GM12801 (cell line): ENCODE results near the gene L3MBTL4.

Experiments used
- TF ChIP-seq, protein P1 (sequence below): IDR thresholded peaks from one replicate; pipeline ENCODE4 v1.5.1; 2011; ENCODE audit warnings: control low read depth; ENCODE audit not compliant: insufficient read length; ENCODE audit errors: extremely low read depth

The L3MBTL4 gene

GRCh38 chr18:6088432-6088831, 326.3 kb downstream of the L3MBTL4 start:
- TF ChIP-seq, protein P1, sequence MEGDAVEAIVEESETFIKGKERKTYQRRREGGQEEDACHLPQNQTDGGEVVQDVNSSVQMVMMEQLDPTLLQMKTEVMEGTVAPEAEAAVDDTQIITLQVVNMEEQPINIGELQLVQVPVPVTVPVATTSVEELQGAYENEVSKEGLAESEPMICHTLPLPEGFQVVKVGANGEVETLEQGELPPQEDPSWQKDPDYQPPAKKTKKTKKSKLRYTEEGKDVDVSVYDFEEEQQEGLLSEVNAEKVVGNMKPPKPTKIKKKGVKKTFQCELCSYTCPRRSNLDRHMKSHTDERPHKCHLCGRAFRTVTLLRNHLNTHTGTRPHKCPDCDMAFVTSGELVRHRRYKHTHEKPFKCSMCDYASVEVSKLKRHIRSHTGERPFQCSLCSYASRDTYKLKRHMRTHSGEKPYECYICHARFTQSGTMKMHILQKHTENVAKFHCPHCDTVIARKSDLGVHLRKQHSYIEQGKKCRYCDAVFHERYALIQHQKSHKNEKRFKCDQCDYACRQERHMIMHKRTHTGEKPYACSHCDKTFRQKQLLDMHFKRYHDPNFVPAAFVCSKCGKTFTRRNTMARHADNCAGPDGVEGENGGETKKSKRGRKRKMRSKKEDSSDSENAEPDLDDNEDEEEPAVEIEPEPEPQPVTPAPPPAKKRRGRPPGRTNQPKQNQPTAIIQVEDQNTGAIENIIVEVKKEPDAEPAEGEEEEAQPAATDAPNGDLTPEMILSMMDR = no peak

DNA sequence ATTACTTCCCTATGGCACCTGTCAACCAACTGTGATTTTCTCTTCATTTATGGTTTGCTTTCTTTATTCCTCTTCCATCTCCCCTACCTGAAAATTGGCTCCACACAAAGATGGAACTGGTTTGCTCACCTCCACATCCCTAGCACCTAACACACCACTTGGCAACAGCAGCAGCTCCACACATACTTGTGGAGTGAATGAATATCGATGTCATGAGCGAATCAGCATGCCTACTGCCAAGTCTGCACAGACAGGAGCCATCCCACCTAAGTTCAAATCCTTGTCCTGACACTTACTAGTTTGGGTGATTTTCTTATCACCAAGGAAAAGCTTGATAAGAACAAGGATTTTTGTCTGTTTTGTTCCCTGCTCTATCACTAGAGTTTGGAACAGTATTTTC, 328.0 kb downstream of the L3MBTL4 start:
- TF ChIP-seq, protein P1 = no peak

GRCh38 chr18:6079406-6079805, 335.3 kb downstream of the L3MBTL4 start:
- TF ChIP-seq, protein P1 = no peak

- TF ChIP-seq, protein P1 = no peak
Measured at GRCh38 chr18:6078877-6079276, 335.8 kb downstream of the L3MBTL4 start.

- TF ChIP-seq, protein P1 = no peak
Measured at GRCh38 chr18:6069539-6069938, 345.2 kb downstream of the L3MBTL4 start.

- TF ChIP-seq, protein P1 = no peak
Measured at GRCh38 chr18:6069103-6069502, 345.6 kb downstream of the L3MBTL4 start.

- TF ChIP-seq, protein P1 = no peak
Measured at GRCh38 chr18:6060149-6060548, 354.6 kb downstream of the L3MBTL4 start.

DNA sequence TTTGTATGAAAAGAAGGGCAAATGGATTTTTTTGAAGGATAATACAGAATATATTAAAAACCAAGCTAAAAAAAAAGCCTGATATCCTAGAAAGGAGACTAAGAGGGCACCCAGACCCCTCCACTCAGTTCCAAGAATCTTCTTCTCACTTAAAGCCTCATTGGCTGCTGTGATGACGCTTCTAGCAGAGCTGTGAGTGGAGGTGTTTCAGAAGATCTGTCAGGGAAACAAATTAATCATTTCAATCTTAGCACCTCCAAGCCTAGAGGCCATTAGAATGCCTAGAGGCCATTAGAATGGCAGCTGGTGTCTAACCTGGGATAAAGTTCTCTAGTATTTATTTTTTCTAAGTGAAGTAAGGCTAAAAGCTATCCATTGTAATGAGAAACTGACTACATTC, 355.2 kb downstream of the L3MBTL4 start:
- TF ChIP-seq, protein P1 = no peak
